Urinary bladder (tissue), 4 donors: ENCODE measurements around the gene FAM149A. TPM values are rescaled to one million over a fixed set of nuclear protein-coding genes. Genes with fewer than 3 reads are reported as not detected.

Experiments
- DNase-seq: peaks from one replicate; pipeline ENCODE4 v3.0.0-alpha.2; 2015; ENCODE audit errors: extremely low spot score
- H3K27ac ChIP-seq: one replicate; pipeline ENCODE4 v1.5.1; 2013; ENCODE audit warnings: low read depth, mild to moderate bottlenecking, moderate library complexity
- H3K36me3 ChIP-seq: one replicate; pipeline ENCODE4 v1.6.1; 2013; ENCODE audit warnings: mild to moderate bottlenecking, moderate library complexity; ENCODE audit not compliant: insufficient read depth
- H3K4me1 ChIP-seq: one replicate; pipeline ENCODE4 v1.6.1; 2013; ENCODE audit warnings: mild to moderate bottlenecking, moderate library complexity; ENCODE audit not compliant: insufficient read depth
- H3K4me3 ChIP-seq: one replicate; pipeline ENCODE4 v1.5.1; 2013; ENCODE audit warnings: low read depth, low read length
- WGBS: extraction: QIAGEN DNeasy Blood & Tissue Kit; methylation state at CpG from one replicate; pipeline ENCODE4 v1.1.7; 2013; 5-methylcytosine and 5-hydroxymethylcytosine counted together
- polyA plus RNA-seq: library from polyadenylated mRNA; stranded (reverse); fragments of 200-250 nt; gene quantifications from one replicate; pipeline ENCODE4 v1.2.3, GENCODE V29; 2013
- total RNA-seq: library from RNA; depleted of rRNA; stranded (reverse); fragments of >200 nt; gene quantifications from one replicate; pipeline ENCODE4 v1.2.3, GENCODE V29; 2014
- donor health status: healthy with polysubstance abuse.
- donor health status: healthy.

Gene FAM149A
- total and polyA plus RNA-seq, 2 donors: 16.1 to 17.4 TPM

- WGBS: 93% methylated on average over 2 of the region's 2 CpGs
Observed at GRCh38 chr4:186121057-186121456, 16.6 kb downstream of the FAM149A start.

GRCh38 chr4:186128842-186129241 lies 24.3 kb downstream of the FAM149A start:
- WGBS: 92% methylated on average over 3 of the region's 3 CpGs
- Histone ChIP-seq H3K27ac (no peak overlapping the region), H3K4me1 (no peaks in the 10 kb centered on the region), H3K36me3 (no peaks in the 10 kb centered on the region), H3K4me3 (no peak overlapping the region)
- DNase-seq: no peak

More at GRCh38 chr4:186121057-186121456, 16.6 kb downstream of the FAM149A start:
- H3K4me1 ChIP-seq: no peaks in the 10 kb centered on the region
- DNase-seq: no peak
- H3K27ac ChIP-seq: no peak overlapping the region
- H3K36me3 ChIP-seq: no peaks in the 10 kb centered on the region
- H3K4me3 ChIP-seq: no peak overlapping the region

GRCh38 chr4:186131935-186132334 lies 27.4 kb downstream of the FAM149A start:
- no peak overlapping the region for H3K4me3 ChIP-seq
- no peak for DNase-seq
- 84% methylated on average over 2 of the region's 2 CpGs for WGBS
- no peak overlapping the region for H3K27ac ChIP-seq
- H3K4me1 ChIP-seq: no peaks in the 10 kb centered on the region
- no peaks in the 10 kb centered on the region for H3K36me3 ChIP-seq

- Histone ChIP-seq H3K4me1 (no peaks in the 10 kb centered on the region), H3K27ac (no peak overlapping the region), H3K4me3 (no peak overlapping the region), H3K36me3 (no peaks in the 10 kb centered on the region)
- 31% methylated on average over 4 of the region's 4 CpGs for WGBS
- no peak for DNase-seq
Observed at GRCh38 chr4:186132577-186133242, 28.2 kb downstream of the FAM149A start.

GRCh38 chr4:186134257-186134656 lies 29.8 kb downstream of the FAM149A start:
- Histone ChIP-seq H3K36me3 (no peaks in the 10 kb centered on the region), H3K27ac (no peak overlapping the region), H3K4me1 (no peaks in the 10 kb centered on the region), H3K4me3 (no peak overlapping the region)
- DNase-seq: no peak
- 84% methylated on average over 3 of the region's 3 CpGs for WGBS

GRCh38 chr4:186134861-186135260 lies 30.4 kb downstream of the FAM149A start:
- Histone ChIP-seq H3K36me3 (no peaks in the 10 kb centered on the region), H3K27ac (no peak overlapping the region), H3K4me3 (no peak overlapping the region), H3K4me1 (no peaks in the 10 kb centered on the region)
- DNase-seq: no peak
- WGBS: 92% methylated on average over 11 of the region's 11 CpGs

GRCh38 chr4:186137196-186137794 lies 32.8 kb downstream of the FAM149A start:
- whole genome bisulfite sequencing: 58% methylated on average over 6 of the region's 6 CpGs
- Histone ChIP-seq H3K36me3 (no peaks in the 10 kb centered on the region), H3K4me3 (no peak overlapping the region), H3K27ac (no peak overlapping the region), H3K4me1 (no peaks in the 10 kb centered on the region)
- no peak for DNase-seq

GRCh38 chr4:186144198-186144945 lies 39.9 kb downstream of the FAM149A start:
- Histone ChIP-seq H3K27ac (peak overlapping the region; percentile 85), H3K4me3 (peak overlapping the region; percentile 64), H3K4me1 (no peaks in the 10 kb centered on the region), H3K36me3 (no peaks in the 10 kb centered on the region)
- no peak for DNase-seq
- under 1% methylated on average over 69 of the region's 72 CpGs for WGBS

- Histone ChIP-seq H3K36me3 (no peaks in the 10 kb centered on the region), H3K4me3 (peak overlapping the region; percentile 64), H3K27ac (peak overlapping the region; percentile 68), H3K4me1 (no peaks in the 10 kb centered on the region)
- under 1% methylated on average over 54 of the region's 54 CpGs for WGBS
- DNase-seq: no peak
Observed at GRCh38 chr4:186144946-186145569, 40.6 kb downstream of the FAM149A start.

- no peaks in the 10 kb centered on the region for H3K36me3 ChIP-seq
- WGBS: 74% methylated on average over 9 of the region's 9 CpGs
- H3K4me1 ChIP-seq: no peaks in the 10 kb centered on the region
- no peak for DNase-seq
- no peak overlapping the region for H3K27ac ChIP-seq
- H3K4me3 ChIP-seq: no peak overlapping the region
Observed at GRCh38 chr4:186146458-186146857, 42.0 kb downstream of the FAM149A start.

GRCh38 chr4:186148336-186148975 lies 44.0 kb downstream of the FAM149A start:
- Histone ChIP-seq H3K27ac (no peak overlapping the region), H3K4me3 (no peak overlapping the region), H3K4me1 (no peaks in the 10 kb centered on the region), H3K36me3 (no peaks in the 10 kb centered on the region)
- no peak for DNase-seq
- WGBS: 89% methylated on average over 1 of the region's 1 CpG

- Histone ChIP-seq H3K36me3 (no peaks in the 10 kb centered on the region), H3K27ac (no peak overlapping the region), H3K4me1 (no peaks in the 10 kb centered on the region), H3K4me3 (no peak overlapping the region)
- no peak for DNase-seq
- WGBS: 57% methylated on average over 14 of the region's 14 CpGs
Observed at GRCh38 chr4:186149872-186150271, 45.4 kb downstream of the FAM149A start.

- Histone ChIP-seq H3K36me3 (no peaks in the 10 kb centered on the region), H3K4me3 (no peak overlapping the region), H3K27ac (no peak overlapping the region), H3K4me1 (no peaks in the 10 kb centered on the region)
- 95% methylated on average over 13 of the region's 13 CpGs for WGBS
- no peak for DNase-seq
Observed at GRCh38 chr4:186150926-186151325, 46.4 kb downstream of the FAM149A start.
